A549 (cell line): ENCODE data around the gene SH3PXD2B.

ENCODE experiments used
- CBX2 ChIP-seq: fragments of 200-600 bp; sonication (generic); IDR thresholded peaks from 2 replicates; pipeline ENCODE4 v1.6.1; 2016; ENCODE audit warnings: low read depth, mild to moderate bottlenecking, borderline replicate concordance
- CEBPB ChIP-seq, 2 experiments: fragments of >200 bp in 1 of 2; sonication (Bioruptor Twin) in 1 of 2; formaldehyde crosslinking in 1 of 2; IDR thresholded peaks; 2 replicates each; pipeline ENCODE4 v1.6.1; 2012 to 2016
- CHD2 ChIP-seq: fragments of 150-350 bp; IDR thresholded peaks from 2 replicates; pipeline ENCODE4 v1.6.1; 2014; ENCODE audit warnings: low read length; ENCODE audit not compliant: partially characterized antibody
- CHD4 ChIP-seq: fragments of 200-600 bp; sonication (generic); IDR thresholded peaks from 2 replicates; pipeline ENCODE4 v1.6.1; 2016; ENCODE audit warnings: antibody characterized with exemption, mild to moderate bottlenecking, borderline replicate concordance
- EP300 ChIP-seq, 2 experiments: fragments of >200 bp; sonication (Bioruptor Twin); formaldehyde crosslinking; IDR thresholded peaks; 2 replicates in 1 of 2; 3 replicates in 1 of 2; pipeline ENCODE4 v1.6.1; 2016 to 2017
- KDM5A ChIP-seq: fragments of 200-600 bp; sonication (generic); IDR thresholded peaks from 2 replicates; pipeline ENCODE4 v1.6.1; 2016; ENCODE audit warnings: antibody characterized with exemption, mild to moderate bottlenecking
- POLR2A ChIP-seq: IDR thresholded peaks from 2 replicates; pipeline ENCODE4 v1.6.1; 2012; ENCODE audit warnings: mild to moderate bottlenecking, low read length
- RCOR1 ChIP-seq: fragments of 150-350 bp; IDR thresholded peaks from 2 replicates; pipeline ENCODE4 v1.6.1; 2014; ENCODE audit warnings: antibody characterized with exemption, low read length, low read depth
- RNF2 ChIP-seq: fragments of 200-600 bp; sonication (generic); IDR thresholded peaks from 2 replicates; pipeline ENCODE4 v1.6.1; 2016; ENCODE audit warnings: low read depth, mild to moderate bottlenecking, antibody characterized with exemption, moderate library complexity, borderline replicate concordance
- TP53 ChIP-seq: fragments of 250-450 bp; sonication (Bioruptor Pico); IDR thresholded peaks from 2 replicates; pipeline ENCODE4 v1.5.0; 2021; ENCODE audit warnings: mild to moderate bottlenecking, moderate library complexity
- ZFP36 ChIP-seq: fragments of 450-650 bp; IDR thresholded peaks from 2 replicates; pipeline ENCODE4 v1.6.1; 2014; ENCODE audit warnings: borderline replicate concordance; ENCODE audit not compliant: partially characterized antibody
- ZSCAN20 ChIP-seq: fragments of 250-450 bp; sonication (Bioruptor Pico); IDR thresholded peaks from 2 replicates; pipeline ENCODE4 v1.8.0; 2022; ENCODE audit warnings: mild to moderate bottlenecking, moderate library complexity
- TF ChIP-seq, protein P1 (sequence below): fragments of >200 bp; sonication (Bioruptor Twin); formaldehyde crosslinking; IDR thresholded peaks from 3 replicates; pipeline ENCODE4 v1.5.1; 2016
- TF ChIP-seq, protein P2 (sequence below): fragments of 200-600 bp; sonication (generic); IDR thresholded peaks from 2 replicates; pipeline ENCODE4 v1.6.1; 2016; ENCODE audit warnings: antibody characterized with exemption, mild to moderate bottlenecking, moderate library complexity

DNA sequence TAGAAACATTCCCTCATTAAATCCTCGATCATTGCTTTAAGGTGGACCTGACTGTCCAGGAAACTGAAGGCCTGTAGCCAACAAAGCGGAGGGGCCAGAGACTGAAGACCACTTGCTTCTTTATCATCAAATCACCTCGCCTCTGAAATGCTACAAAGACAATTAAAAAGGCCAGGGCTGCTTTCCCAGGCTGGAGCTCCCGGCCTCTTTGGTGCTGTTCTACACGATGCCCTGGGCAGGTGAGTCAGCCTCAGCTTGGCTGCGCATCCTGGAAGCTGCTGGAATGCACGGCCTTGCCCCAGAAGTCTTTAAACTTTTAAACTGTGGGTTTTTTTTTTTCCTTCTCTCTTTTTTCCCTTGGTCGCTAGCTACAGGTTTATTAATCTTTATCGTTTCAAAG, 46.5 kb downstream of the SH3PXD2B start:
- TF ChIP-seq ZSCAN20 (CRISPR knock-in tag): no peak
- TF ChIP-seq, protein P1, sequence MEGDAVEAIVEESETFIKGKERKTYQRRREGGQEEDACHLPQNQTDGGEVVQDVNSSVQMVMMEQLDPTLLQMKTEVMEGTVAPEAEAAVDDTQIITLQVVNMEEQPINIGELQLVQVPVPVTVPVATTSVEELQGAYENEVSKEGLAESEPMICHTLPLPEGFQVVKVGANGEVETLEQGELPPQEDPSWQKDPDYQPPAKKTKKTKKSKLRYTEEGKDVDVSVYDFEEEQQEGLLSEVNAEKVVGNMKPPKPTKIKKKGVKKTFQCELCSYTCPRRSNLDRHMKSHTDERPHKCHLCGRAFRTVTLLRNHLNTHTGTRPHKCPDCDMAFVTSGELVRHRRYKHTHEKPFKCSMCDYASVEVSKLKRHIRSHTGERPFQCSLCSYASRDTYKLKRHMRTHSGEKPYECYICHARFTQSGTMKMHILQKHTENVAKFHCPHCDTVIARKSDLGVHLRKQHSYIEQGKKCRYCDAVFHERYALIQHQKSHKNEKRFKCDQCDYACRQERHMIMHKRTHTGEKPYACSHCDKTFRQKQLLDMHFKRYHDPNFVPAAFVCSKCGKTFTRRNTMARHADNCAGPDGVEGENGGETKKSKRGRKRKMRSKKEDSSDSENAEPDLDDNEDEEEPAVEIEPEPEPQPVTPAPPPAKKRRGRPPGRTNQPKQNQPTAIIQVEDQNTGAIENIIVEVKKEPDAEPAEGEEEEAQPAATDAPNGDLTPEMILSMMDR: no peak
- TF ChIP-seq, protein P2, sequence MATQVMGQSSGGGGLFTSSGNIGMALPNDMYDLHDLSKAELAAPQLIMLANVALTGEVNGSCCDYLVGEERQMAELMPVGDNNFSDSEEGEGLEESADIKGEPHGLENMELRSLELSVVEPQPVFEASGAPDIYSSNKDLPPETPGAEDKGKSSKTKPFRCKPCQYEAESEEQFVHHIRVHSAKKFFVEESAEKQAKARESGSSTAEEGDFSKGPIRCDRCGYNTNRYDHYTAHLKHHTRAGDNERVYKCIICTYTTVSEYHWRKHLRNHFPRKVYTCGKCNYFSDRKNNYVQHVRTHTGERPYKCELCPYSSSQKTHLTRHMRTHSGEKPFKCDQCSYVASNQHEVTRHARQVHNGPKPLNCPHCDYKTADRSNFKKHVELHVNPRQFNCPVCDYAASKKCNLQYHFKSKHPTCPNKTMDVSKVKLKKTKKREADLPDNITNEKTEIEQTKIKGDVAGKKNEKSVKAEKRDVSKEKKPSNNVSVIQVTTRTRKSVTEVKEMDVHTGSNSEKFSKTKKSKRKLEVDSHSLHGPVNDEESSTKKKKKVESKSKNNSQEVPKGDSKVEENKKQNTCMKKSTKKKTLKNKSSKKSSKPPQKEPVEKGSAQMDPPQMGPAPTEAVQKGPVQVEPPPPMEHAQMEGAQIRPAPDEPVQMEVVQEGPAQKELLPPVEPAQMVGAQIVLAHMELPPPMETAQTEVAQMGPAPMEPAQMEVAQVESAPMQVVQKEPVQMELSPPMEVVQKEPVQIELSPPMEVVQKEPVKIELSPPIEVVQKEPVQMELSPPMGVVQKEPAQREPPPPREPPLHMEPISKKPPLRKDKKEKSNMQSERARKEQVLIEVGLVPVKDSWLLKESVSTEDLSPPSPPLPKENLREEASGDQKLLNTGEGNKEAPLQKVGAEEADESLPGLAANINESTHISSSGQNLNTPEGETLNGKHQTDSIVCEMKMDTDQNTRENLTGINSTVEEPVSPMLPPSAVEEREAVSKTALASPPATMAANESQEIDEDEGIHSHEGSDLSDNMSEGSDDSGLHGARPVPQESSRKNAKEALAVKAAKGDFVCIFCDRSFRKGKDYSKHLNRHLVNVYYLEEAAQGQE: no peak
- no peak for TF ChIP-seq RCOR1
- no peak for TF ChIP-seq TP53 (CRISPR knock-in tag)
- no peak for TF ChIP-seq CHD2
- TF ChIP-seq POLR2A: no peak
- TF ChIP-seq EP300 (IDR thresholded peaks at IDR 0.05): no peak
- no peak for TF ChIP-seq KDM5A
- TF ChIP-seq CHD4: no peak
- TF ChIP-seq CEBPB (IDR thresholded peaks at IDR 0.05): no peak
- TF ChIP-seq CBX2: no peak
- TF ChIP-seq RNF2: no peak
- no peak for TF ChIP-seq ZFP36
